GM19025 (cell line): ENCODE data around the gene ABHD1.
"Not testable (repeated sequence)": the region's sequence is repeated elsewhere in the genome, so short reads cannot be mapped to it uniquely, and the experiment has no call there.

ENCODE experiments used
- ATAC-seq: cut with Tn5 transposase; IDR thresholded peaks from one replicate; pipeline ENCODE4 v1.9.1; 2021; ENCODE audit warnings: mild to moderate bottlenecking, low read depth, moderate library complexity; ENCODE audit not compliant: unreplicated experiment

Gene ABHD1

GRCh38 chr2:27123302-27124150 lies at the start of gene ABHD1:
ABHD1 (plus strand) TSS chr2:27123815; CDS start chr2:27123949, 134 bp downstream.
- no peak for ATAC-seq

- ATAC-seq, result no peak
Observed at GRCh38 chr2:27074738-27075565, 48.7 kb upstream of the ABHD1 start.

- not testable (repeated sequence) for ATAC-seq
Observed at GRCh38 chr2:27075566-27075871, 48.1 kb upstream of the ABHD1 start.

GRCh38 chr2:27076323-27076722 lies 47.3 kb upstream of the ABHD1 start:
- no peak for ATAC-seq

GRCh38 chr2:27077231-27077630 lies 46.4 kb upstream of the ABHD1 start:
- ATAC-seq, result no peak

- ATAC-seq, result no peak
Observed at GRCh38 chr2:27078267-27079194, 45.1 kb upstream of the ABHD1 start, which contains the start of gene EMILIN1. EMILIN1 (plus strand) TSS chr2:27078615; CDS start chr2:27079066, 451 bp downstream.

GRCh38 chr2:27079233-27080139 lies 44.1 kb upstream of the ABHD1 start:
- no peak for ATAC-seq

- no peak for ATAC-seq
Observed at GRCh38 chr2:27080140-27080469, 43.5 kb upstream of the ABHD1 start.

- ATAC-seq, result no peak
Observed at GRCh38 chr2:27080603-27080936, 43.0 kb upstream of the ABHD1 start.

- ATAC-seq, result no peak
Observed at GRCh38 chr2:27081984-27082772, 41.4 kb upstream of the ABHD1 start.

- no peak for ATAC-seq
Observed at GRCh38 chr2:27082773-27083409, 40.7 kb upstream of the ABHD1 start.

- ATAC-seq, result no peak
Observed at GRCh38 chr2:27083410-27084296, 40.0 kb upstream of the ABHD1 start.

- ATAC-seq, result no peak
Observed at GRCh38 chr2:27084297-27085061, 39.1 kb upstream of the ABHD1 start.

GRCh38 chr2:27085062-27085672 lies 38.4 kb upstream of the ABHD1 start:
- ATAC-seq, result no peak

- peak; percentile 1 for ATAC-seq
Observed at GRCh38 chr2:27085673-27086089, 37.9 kb upstream of the ABHD1 start.

- peak; percentile 72 for ATAC-seq
Observed at GRCh38 chr2:27086090-27086723, 37.4 kb upstream of the ABHD1 start.
